GM21390 (cell line): Measurements from ENCODE around the gene SUMO2.
"Not testable (repeated sequence)": the region's sequence is repeated elsewhere in the genome, so short reads cannot be mapped to it uniquely, and the experiment has no call there.

ENCODE experiments used
- ATAC-seq: cut with Tn5 transposase; IDR thresholded peaks from one replicate; pipeline ENCODE4 v1.9.1; 2021; ENCODE audit not compliant: unreplicated experiment

Gene SUMO2

GRCh38 chr17:75182569-75183436, at the start of gene SUMO2:
TSS of gene SUMO2 (minus strand) at chr17:75182959. CDS start at chr17:75182834, 125 bp downstream.
- ATAC-seq: peak; percentile 66

- ATAC-seq: no peak
Measured at GRCh38 chr17:75231741-75232464, 49.1 kb upstream of the SUMO2 start.

- ATAC-seq: no peak
Measured at GRCh38 chr17:75231071-75231470, 48.3 kb upstream of the SUMO2 start.

GRCh38 chr17:75228847-75229246, 46.1 kb upstream of the SUMO2 start:
- ATAC-seq: no peak

GRCh38 chr17:75228305-75228704, 45.5 kb upstream of the SUMO2 start:
- no peak for ATAC-seq

GRCh38 chr17:75227729-75228128, 45.0 kb upstream of the SUMO2 start:
- ATAC-seq: no peak

- no peak for ATAC-seq
Measured at GRCh38 chr17:75225016-75225415, 42.3 kb upstream of the SUMO2 start.

- no peak for ATAC-seq
Measured at GRCh38 chr17:75219815-75220214, 37.1 kb upstream of the SUMO2 start.

GRCh38 chr17:75218131-75218530, 35.4 kb upstream of the SUMO2 start:
- no peak for ATAC-seq

GRCh38 chr17:75209061-75209460, 26.3 kb upstream of the SUMO2 start:
- ATAC-seq: no peak

- ATAC-seq: no peak
Measured at GRCh38 chr17:75208161-75208560, 25.4 kb upstream of the SUMO2 start.

- no peak for ATAC-seq
Measured at GRCh38 chr17:75207760-75208159, 25.0 kb upstream of the SUMO2 start.

- not testable (repeated sequence) for ATAC-seq
Measured at GRCh38 chr17:75207050-75207407, 24.3 kb upstream of the SUMO2 start.

- ATAC-seq: no peak
Measured at GRCh38 chr17:75205793-75206163, 23.0 kb upstream of the SUMO2 start.

- ATAC-seq: peak; percentile 64
Measured at GRCh38 chr17:75205037-75205792, 22.5 kb upstream of the SUMO2 start, which contains the start of gene NUP85. TSS of gene NUP85 (plus strand) at chr17:75205679. CDS start at chr17:75205762, 83 bp downstream.

- no peak for ATAC-seq
Measured at GRCh38 chr17:75199886-75200618, 17.3 kb upstream of the SUMO2 start.

GRCh38 chr17:75194879-75195278, 12.1 kb upstream of the SUMO2 start:
- no peak for ATAC-seq

GRCh38 chr17:75191584-75191983, 8.8 kb upstream of the SUMO2 start:
- no peak for ATAC-seq

- ATAC-seq: no peak
Measured at GRCh38 chr17:75188614-75189013, 5.9 kb upstream of the SUMO2 start.

GRCh38 chr17:75183999-75184884, 1.5 kb upstream of the SUMO2 start:
- no peak for ATAC-seq
